GOT3 (cell line): ENCODE measurements around the gene KLHL2.
"Not testable (repeated sequence)": the region's sequence is repeated elsewhere in the genome, so short reads cannot be mapped to it uniquely, and the experiment has no call there.

ENCODE experiments used
- DNase-seq: peaks from one replicate; lab custom pipeline; 2025; ENCODE audit warnings: mixed read lengths; lab: John Stamatoyannopoulos, UW

KLHL2 gene

GRCh38 chr4:165203541-165204461 lies 3.6 kb upstream of the KLHL2 start:
- DNase-seq, result no peak

GRCh38 chr4:165204462-165204830 lies 2.9 kb upstream of the KLHL2 start:
- no peak for DNase-seq

- DNase-seq, result no peak
Observed at GRCh38 chr4:165207016-165207430, 338 bp upstream of the KLHL2 start.

GRCh38 chr4:165208221-165208652 lies 876 bp downstream of the KLHL2 start:
- no peak for DNase-seq

GRCh38 chr4:165208741-165209388 lies 1.5 kb downstream of the KLHL2 start:
- DNase-seq, result no peak

- no peak for DNase-seq
Observed at GRCh38 chr4:165209796-165210195, 2.4 kb downstream of the KLHL2 start.

GRCh38 chr4:165210566-165210965 lies 3.2 kb downstream of the KLHL2 start:
- DNase-seq, result no peak

GRCh38 chr4:165212647-165213046 lies 5.3 kb downstream of the KLHL2 start:
- not testable (repeated sequence) for DNase-seq

GRCh38 chr4:165213404-165213803 lies 6.0 kb downstream of the KLHL2 start:
- DNase-seq, result not testable (repeated sequence)

GRCh38 chr4:165213991-165214709 lies 6.8 kb downstream of the KLHL2 start:
- DNase-seq, result not testable (repeated sequence)

- DNase-seq, result not testable (repeated sequence)
Observed at GRCh38 chr4:165215034-165215751, 7.8 kb downstream of the KLHL2 start.

GRCh38 chr4:165215761-165216487 lies 8.6 kb downstream of the KLHL2 start:
- not testable (repeated sequence) for DNase-seq

- DNase-seq, result no peak
Observed at GRCh38 chr4:165217325-165217724, 10.0 kb downstream of the KLHL2 start.

- DNase-seq, result not testable (repeated sequence)
Observed at GRCh38 chr4:165221306-165221705, 13.9 kb downstream of the KLHL2 start.

GRCh38 chr4:165221993-165222650 lies 14.8 kb downstream of the KLHL2 start:
- DNase-seq, result not testable (repeated sequence)

GRCh38 chr4:165222651-165222994 lies 15.3 kb downstream of the KLHL2 start:
- no peak for DNase-seq

- not testable (repeated sequence) for DNase-seq
Observed at GRCh38 chr4:165227401-165227800, 20.0 kb downstream of the KLHL2 start.

GRCh38 chr4:165229490-165230200 lies 22.3 kb downstream of the KLHL2 start:
- DNase-seq, result not testable (repeated sequence)

- not testable (repeated sequence) for DNase-seq
Observed at GRCh38 chr4:165232623-165233433, 25.5 kb downstream of the KLHL2 start.
